ENCODE measurements around the gene CIAO3. TPM values are rescaled to one million over a fixed set of nuclear protein-coding genes. Genes with fewer than 3 reads are reported as not detected.
"Not testable (repeated sequence)": the region's sequence is repeated elsewhere in the genome, so short reads cannot be mapped to it uniquely, and the experiment has no call there.

Gene CIAO3
- total and polyA plus RNA-seq, 4 experiments from 2014 or later = 10.8 to 58.2 (median 42.1) TPM

GRCh38 chr16:747978-748746 lies 7.4 kb upstream of the CIAO3 start:
- H3K36me3 Mint-ChIP-seq = no peaks in the 10 kb centered on the region
- H3K36me3 ChIP-seq (ENCODE audit: insufficient read depth, low read length) = no peaks in the 10 kb centered on the region
- H3K4me3 ChIP-seq (ENCODE audit: low read length in 2 of 2) = no peak overlapping the region
- no peaks in the 10 kb centered on the region for H3K4me1 ChIP-seq (ENCODE audit: insufficient read depth, low read length)
- H3K9me3 Mint-ChIP-seq = peaks cover 0 to 3% (median 0%) of the 10 kb centered on the region in 8 donors
- no peak overlapping the region for H3K4me3 Mint-ChIP-seq
- no peak overlapping the region for H3K27ac Mint-ChIP-seq
- ChIA-PET POLR2A (ENCODE audit: partially characterized antibody) (interaction anchor here (0.6 kb wide), 1 partner anchor 1032 kb away, joined by 3 read pairs; no protein-coding TSS in a partner anchor), CTCF (ENCODE audit: partially characterized antibody) (no interaction called here)
- no peaks in the 10 kb centered on the region for H3K9me3 ChIP-seq (ENCODE audit: control insufficient read depth in 1 of 2, low read length in 2 of 2)
- no peaks in the 10 kb centered on the region for H3K27me3 Mint-ChIP-seq
- no peak for DNase-seq
- H3K27me3 ChIP-seq (ENCODE audit: insufficient read depth, low read length) = no peaks in the 10 kb centered on the region
- intact Hi-C loops (cut with micrococcal nuclease) = no loop called here
- H3K4me1 Mint-ChIP-seq = no peaks in the 10 kb centered on the region
- no peak overlapping the region for H3K27ac ChIP-seq (ENCODE audit: low read depth, low read length)

- Histone ChIP-seq H3K4me3 (ENCODE audit: low read length in 2 of 2) (no peak overlapping the region), H3K36me3 (ENCODE audit: insufficient read depth, low read length) (no peaks in the 10 kb centered on the region), H3K9me3 (ENCODE audit: control insufficient read depth in 1 of 2, low read length in 2 of 2) (no peaks in the 10 kb centered on the region), H3K27me3 (ENCODE audit: insufficient read depth, low read length) (no peaks in the 10 kb centered on the region), H3K4me1 (ENCODE audit: insufficient read depth, low read length) (no peaks in the 10 kb centered on the region), H3K27ac (ENCODE audit: low read depth, low read length) (no peak overlapping the region)
- no peak overlapping the region for H3K27ac Mint-ChIP-seq
- intact Hi-C loops (cut with micrococcal nuclease) = no loop called here
- no peaks in the 10 kb centered on the region for H3K36me3 Mint-ChIP-seq
- H3K4me1 Mint-ChIP-seq = no peaks in the 10 kb centered on the region
- ChIA-PET CTCF (ENCODE audit: partially characterized antibody) (no interaction called here), POLR2A (ENCODE audit: partially characterized antibody) (no interaction called here)
- no peak for DNase-seq
- no peak overlapping the region for H3K4me3 Mint-ChIP-seq
- H3K9me3 Mint-ChIP-seq = peaks cover 0 to 3% (median 0%) of the 10 kb centered on the region in 8 donors
- H3K27me3 Mint-ChIP-seq = no peaks in the 10 kb centered on the region
Observed at GRCh38 chr16:746637-747036, 5.8 kb upstream of the CIAO3 start.

GRCh38 chr16:745739-746138 lies 4.9 kb upstream of the CIAO3 start:
- POLR2A ChIA-PET (ENCODE audit: partially characterized antibody) = no interaction called here
- no peak for DNase-seq

GRCh38 chr16:743794-744500 lies 3.1 kb upstream of the CIAO3 start:
- intact Hi-C loops (cut with micrococcal nuclease) = no loop called here
- H3K36me3 ChIP-seq (ENCODE audit: insufficient read depth, low read length) = no peaks in the 10 kb centered on the region
- Mint-ChIP-seq H3K9me3 (peaks cover 0 to 3% (median 0%) of the 10 kb centered on the region in 8 donors), H3K36me3 (no peaks in the 10 kb centered on the region), H3K27ac (peak overlapping the region in 1 of 7 donors; percentile 21), H3K27me3 (no peaks in the 10 kb centered on the region), H3K4me1 (peaks cover 0 to 11% (median 1%) of the 10 kb centered on the region in 4 donors), H3K4me3 (no peak overlapping the region)
- no peak for DNase-seq
- peaks cover 10% of the 10 kb centered on the region for H3K4me1 ChIP-seq (ENCODE audit: insufficient read depth, low read length)
- H3K27ac ChIP-seq (ENCODE audit: low read depth, low read length) = no peak overlapping the region
- no peaks in the 10 kb centered on the region for H3K27me3 ChIP-seq (ENCODE audit: insufficient read depth, low read length)
- ChIA-PET POLR2A (ENCODE audit: partially characterized antibody) (interaction anchor here (0.6 kb wide), 1 partner anchor 40 kb away, joined by 3 read pairs; no protein-coding TSS in a partner anchor), CTCF (ENCODE audit: partially characterized antibody) (interaction anchor here (1.3 to 3.9 kb wide), 3 partner anchors 11 to 32 kb away, joined by 5 to 19 read pairs (median 5); no protein-coding TSS in a partner anchor)
- H3K4me3 ChIP-seq (ENCODE audit: low read length in 2 of 2) = no peak overlapping the region
- no peaks in the 10 kb centered on the region for H3K9me3 ChIP-seq (ENCODE audit: control insufficient read depth in 1 of 2, low read length in 2 of 2)

More at GRCh38 chr16:745739-746138, 4.9 kb upstream of the CIAO3 start:
- Histone ChIP-seq H3K27me3 (ENCODE audit: insufficient read depth, low read length) (no peaks in the 10 kb centered on the region), H3K4me3 (ENCODE audit: low read length in 2 of 2) (no peak overlapping the region), H3K9me3 (ENCODE audit: control insufficient read depth in 1 of 2, low read length in 2 of 2) (no peaks in the 10 kb centered on the region), H3K36me3 (ENCODE audit: insufficient read depth, low read length) (no peaks in the 10 kb centered on the region), H3K27ac (ENCODE audit: low read depth, low read length) (no peak overlapping the region), H3K4me1 (ENCODE audit: insufficient read depth, low read length) (no peaks in the 10 kb centered on the region)
- intact Hi-C loops (cut with micrococcal nuclease) = no loop called here
- no peak overlapping the region for H3K4me3 Mint-ChIP-seq
- peaks cover 0 to 3% (median 0%) of the 10 kb centered on the region in 8 donors for H3K9me3 Mint-ChIP-seq
- no peaks in the 10 kb centered on the region for H3K36me3 Mint-ChIP-seq
- CTCF ChIA-PET (ENCODE audit: partially characterized antibody) = interaction anchor here (0.9 to 1.3 kb wide), 3 partner anchors 39 to 357 kb away, joined by 3 read pairs; no protein-coding TSS in a partner anchor
- H3K27me3 Mint-ChIP-seq = no peaks in the 10 kb centered on the region
- H3K4me1 Mint-ChIP-seq = no peaks in the 10 kb centered on the region
- no peak overlapping the region for H3K27ac Mint-ChIP-seq

- H3K4me3 Mint-ChIP-seq; H3K9me3 Mint-ChIP-seq; H3K4me3 ChIP-seq (ENCODE audit: low read length in 2 of 2); H3K36me3 Mint-ChIP-seq; H3K9me3 ChIP-seq (ENCODE audit: control insufficient read depth in 1 of 2, low read length in 2 of 2); intact Hi-C loops (cut with micrococcal nuclease); H3K36me3 ChIP-seq (ENCODE audit: insufficient read depth, low read length); DNase-seq; H3K27ac Mint-ChIP-seq; H3K27me3 Mint-ChIP-seq; H3K27me3 ChIP-seq (ENCODE audit: insufficient read depth, low read length); H3K27ac ChIP-seq (ENCODE audit: low read depth, low read length): not testable (repeated sequence)
- peaks cover 10% of the 10 kb centered on the region for H3K4me1 ChIP-seq (ENCODE audit: insufficient read depth, low read length)
- CTCF ChIA-PET (ENCODE audit: partially characterized antibody) = interaction anchor here (0.6 to 4.3 kb wide), 3 partner anchors 22 to 31 kb away, joined by 3 to 27 read pairs (median 19); partner anchors contain the start of gene ANTKMT
- POLR2A ChIA-PET (ENCODE audit: partially characterized antibody) = interaction anchor here (0.6 to 1.0 kb wide), 2 partner anchors 26 to 50 kb away, joined by 3 read pairs; no protein-coding TSS in a partner anchor
- H3K4me1 Mint-ChIP-seq = peaks cover 0 to 11% (median 1%) of the 10 kb centered on the region in 4 donors
Observed at GRCh38 chr16:742894-743293, 2.1 kb upstream of the CIAO3 start.

GRCh38 chr16:741986-742629 lies 1.3 kb upstream of the CIAO3 start:
- Mint-ChIP-seq H3K4me3 (peak overlapping the region in 7 of 8 donors; percentile 43 to 80 (median 64)), H3K4me1 (peaks cover 0 to 11% (median 1%) of the 10 kb centered on the region in 4 donors), H3K36me3 (peaks cover 3 to 7% of the 10 kb centered on the region in 2 donors), H3K9me3 (no peaks in the 10 kb centered on the region), H3K27me3 (no peaks in the 10 kb centered on the region), H3K27ac (peak overlapping the region in 2 of 7 donors; percentile 60 to 80)
- intact Hi-C loops (cut with micrococcal nuclease) = loop anchor here (1.0 to 2.0 kb wide), 3 partner anchors 15 to 47 kb away; partner anchors contain the start of genes CCDC78, CHTF18, HAGHL and RPUSD1
- H3K4me3 ChIP-seq (ENCODE audit: low read length in 2 of 2) = no peak overlapping the region
- DNase-seq = no peak
- POLR2A ChIA-PET (ENCODE audit: partially characterized antibody) = interaction anchor here (1.0 to 2.2 kb wide), 5 partner anchors 14 to 46 kb away, joined by 3 to 13 read pairs (median 8); partner anchors contain the start of genes CHTF18, METRN and RPUSD1
- H3K27ac ChIP-seq (ENCODE audit: low read depth, low read length) = no peak overlapping the region
- peaks cover 10% of the 10 kb centered on the region for H3K4me1 ChIP-seq (ENCODE audit: insufficient read depth, low read length)
- CTCF ChIA-PET (ENCODE audit: partially characterized antibody) = interaction anchor here (1.0 to 4.3 kb wide), 3 partner anchors 21 to 30 kb away, joined by 4 to 27 read pairs (median 19); partner anchors contain the start of gene ANTKMT
- H3K36me3 ChIP-seq (ENCODE audit: insufficient read depth, low read length) = peaks cover 3% of the 10 kb centered on the region
- H3K9me3 ChIP-seq (ENCODE audit: control insufficient read depth in 1 of 2, low read length in 2 of 2) = no peaks in the 10 kb centered on the region
- H3K27me3 ChIP-seq (ENCODE audit: insufficient read depth, low read length) = no peaks in the 10 kb centered on the region

All from CD4-positive, alpha-beta memory T cell (primary cell).